Caco-2 (cell line): Measurements from ENCODE around the gene ARHGAP5. TPM values are rescaled to one million over a fixed set of nuclear protein-coding genes. Genes with fewer than 3 reads are reported as not detected.

Experiments used
- BruUV-seq: library from RNA; stranded (reverse); fragments of 400-500 nt; replicated peaks from 2 replicates; lab custom pipeline; 2021; lab: Mats Ljungman, UMichigan
- CTCF ChIA-PET: fragments of 300-600 bp; sonication (Branson Sonifier 250); formaldehyde crosslinking; loops from one replicate; lab custom pipeline; 2022; ENCODE audit warnings: antibody characterized with exemption; lab: Charles Lee
- POLR2A ChIA-PET: fragments of 300-600 bp; sonication (Branson Sonifier 250); formaldehyde crosslinking; loops from one replicate; lab custom pipeline; 2022; ENCODE audit warnings: antibody characterized with exemption; lab: Charles Lee
- DNase-seq, 2 experiments: peaks; one replicate each; pipeline versions ENCODE4 v3.0.0 to v3.0.0-alpha.2; 2020 to 2022
- H3K27me3 ChIP-seq: replicated peaks from 2 replicates; pipeline ENCODE4 v1.6.0; 2011; ENCODE audit warnings: low read length; ENCODE audit not compliant: control insufficient read depth, insufficient read depth
- H3K36me3 ChIP-seq: 2 replicates; pipeline ENCODE4 v1.5.1; 2011; ENCODE audit warnings: low read length; ENCODE audit not compliant: control insufficient read depth, insufficient read depth
- H3K4me1 ChIP-seq: fragments of 250-450 bp; sonication (Bioruptor Pico); 2 replicates; pipeline ENCODE4 v1.5.1; 2020; ENCODE audit warnings: mild to moderate bottlenecking
- H3K4me3 ChIP-seq: 2 replicates; pipeline ENCODE4 v1.5.1; 2011; ENCODE audit warnings: low read depth, mild to moderate bottlenecking, control low read depth, low read length
- H3K9me3 ChIP-seq: fragments of 250-450 bp; sonication (Bioruptor Pico); 2 replicates; pipeline ENCODE4 v1.5.1; 2020; ENCODE audit warnings: mild to moderate bottlenecking, moderate library complexity
- H3K27ac Mint-ChIP-seq: one replicate; pipeline ENCODE4 v1.8.0; 2022; ENCODE audit warnings: mixed read lengths; ENCODE audit not compliant: unreplicated experiment
- H3K27me3 Mint-ChIP-seq: one replicate; pipeline ENCODE4 v1.8.0; 2022; ENCODE audit warnings: mixed read lengths; ENCODE audit not compliant: insufficient read depth, unreplicated experiment
- H3K36me3 Mint-ChIP-seq: one replicate; pipeline ENCODE4 v1.8.0; 2022; ENCODE audit warnings: mild to moderate bottlenecking, mixed read lengths; ENCODE audit not compliant: insufficient read depth, unreplicated experiment
- H3K4me1 Mint-ChIP-seq: one replicate; pipeline ENCODE4 v1.8.0; 2022; ENCODE audit warnings: low read depth, mixed read lengths; ENCODE audit not compliant: unreplicated experiment
- H3K4me3 Mint-ChIP-seq: one replicate; pipeline ENCODE4 v1.8.0; 2022; ENCODE audit warnings: mild to moderate bottlenecking, moderate library complexity, mixed read lengths; ENCODE audit not compliant: unreplicated experiment
- H3K9me3 Mint-ChIP-seq: one replicate; pipeline ENCODE4 v1.8.0; 2022; ENCODE audit warnings: mixed read lengths; ENCODE audit not compliant: unreplicated experiment
- intact Hi-C: fragments of 100-400 bp; cut with micrococcal nuclease; formaldehyde crosslinking; loops from one replicate; pipeline ENCODE4 v1.10.0; 2022; ENCODE audit not compliant: unreplicated experiment
- total RNA-seq: library from RNA; stranded (reverse); gene quantifications from 2 replicates; pipeline ENCODE4 v1.2.3, GENCODE V29; 2022
- TF ChIP-seq, protein P1 (sequence below), 2 experiments: fragments of 200-600 bp in 1 of 2; IDR thresholded peaks; 1 replicate in 1 of 2; 2 replicates in 1 of 2; pipeline versions ENCODE4 v1.5.1 to v1.8.0; 2011 to 2022; ENCODE audit warnings: antibody characterized with exemption in 1 of 2, control low read depth in 1 of 2, inconsistent platforms in 1 of 2, low read depth in 1 of 2, low read length in 1 of 2, mild to moderate bottlenecking in 1 of 2, moderate library complexity in 1 of 2; ENCODE audit not compliant: insufficient read depth in 1 of 2, severe bottlenecking in 1 of 2, unreplicated experiment in 1 of 2

ARHGAP5 gene
- total RNA-seq, 1 experiment from 2014 or later: 165 TPM

DNA sequence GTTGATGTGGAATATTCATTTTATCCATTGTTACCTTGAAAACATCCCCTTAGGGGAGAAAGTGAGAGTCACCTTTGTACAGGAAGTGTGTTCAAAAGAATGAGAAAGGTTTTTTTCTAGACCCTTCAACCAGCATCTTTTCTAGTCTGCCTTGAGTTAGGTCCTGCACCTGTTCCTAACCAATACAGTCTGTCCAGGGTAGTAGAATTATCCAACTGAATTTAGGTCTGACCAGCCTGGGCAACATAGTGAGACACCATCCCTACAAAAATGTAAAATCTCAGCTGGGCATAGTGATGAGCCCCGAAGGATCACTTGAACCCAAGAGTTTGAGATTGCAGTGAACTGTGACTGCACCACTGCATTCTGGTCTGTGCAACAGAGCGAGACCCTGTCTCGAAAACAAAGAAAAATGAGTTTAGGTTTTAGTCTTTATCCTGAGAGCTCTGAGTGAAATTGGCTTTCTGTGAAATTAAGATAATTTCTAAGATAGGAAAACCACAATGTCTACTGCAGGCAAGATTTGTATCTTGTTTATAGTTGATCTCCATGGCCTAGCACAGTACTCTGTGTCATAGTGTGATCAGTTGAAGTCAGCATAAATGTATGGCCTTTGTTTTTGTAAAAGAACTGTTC, 25.2 kb downstream of the ARHGAP5 start:
- DNase-seq: no peak
- CTCF ChIA-PET: no interaction called here
- Histone ChIP-seq H3K27me3 (no peaks in the 10 kb centered on the region), H3K4me3 (no peak overlapping the region), H3K9me3 (no peaks in the 10 kb centered on the region), H3K36me3 (no peaks in the 10 kb centered on the region), H3K4me1 (no peaks in the 10 kb centered on the region)
- POLR2A ChIA-PET: interaction anchor here (0.6 kb wide), 1 partner anchor 24 kb away, joined by 3 read pairs; no protein-coding TSS in a partner anchor
- no TSS peak for BruUV-seq
- intact Hi-C loops: no loop called here
- H3K36me3 Mint-ChIP-seq: peaks cover 34% of the 10 kb centered on the region
- TF ChIP-seq, protein P1, sequence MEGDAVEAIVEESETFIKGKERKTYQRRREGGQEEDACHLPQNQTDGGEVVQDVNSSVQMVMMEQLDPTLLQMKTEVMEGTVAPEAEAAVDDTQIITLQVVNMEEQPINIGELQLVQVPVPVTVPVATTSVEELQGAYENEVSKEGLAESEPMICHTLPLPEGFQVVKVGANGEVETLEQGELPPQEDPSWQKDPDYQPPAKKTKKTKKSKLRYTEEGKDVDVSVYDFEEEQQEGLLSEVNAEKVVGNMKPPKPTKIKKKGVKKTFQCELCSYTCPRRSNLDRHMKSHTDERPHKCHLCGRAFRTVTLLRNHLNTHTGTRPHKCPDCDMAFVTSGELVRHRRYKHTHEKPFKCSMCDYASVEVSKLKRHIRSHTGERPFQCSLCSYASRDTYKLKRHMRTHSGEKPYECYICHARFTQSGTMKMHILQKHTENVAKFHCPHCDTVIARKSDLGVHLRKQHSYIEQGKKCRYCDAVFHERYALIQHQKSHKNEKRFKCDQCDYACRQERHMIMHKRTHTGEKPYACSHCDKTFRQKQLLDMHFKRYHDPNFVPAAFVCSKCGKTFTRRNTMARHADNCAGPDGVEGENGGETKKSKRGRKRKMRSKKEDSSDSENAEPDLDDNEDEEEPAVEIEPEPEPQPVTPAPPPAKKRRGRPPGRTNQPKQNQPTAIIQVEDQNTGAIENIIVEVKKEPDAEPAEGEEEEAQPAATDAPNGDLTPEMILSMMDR (IDR thresholded peaks at IDR 0.05; ENCODE audit: insufficient read depth in 1 of 2, low read depth in 1 of 2, low read length in 1 of 2, severe bottlenecking in 1 of 2, unreplicated experiment in 1 of 2): no peak
- H3K27me3 Mint-ChIP-seq: no peaks in the 10 kb centered on the region
- no peak overlapping the region for H3K27ac Mint-ChIP-seq
- no peak overlapping the region for H3K4me3 Mint-ChIP-seq
- no peaks in the 10 kb centered on the region for H3K4me1 Mint-ChIP-seq
- H3K9me3 Mint-ChIP-seq: no peaks in the 10 kb centered on the region

DNA sequence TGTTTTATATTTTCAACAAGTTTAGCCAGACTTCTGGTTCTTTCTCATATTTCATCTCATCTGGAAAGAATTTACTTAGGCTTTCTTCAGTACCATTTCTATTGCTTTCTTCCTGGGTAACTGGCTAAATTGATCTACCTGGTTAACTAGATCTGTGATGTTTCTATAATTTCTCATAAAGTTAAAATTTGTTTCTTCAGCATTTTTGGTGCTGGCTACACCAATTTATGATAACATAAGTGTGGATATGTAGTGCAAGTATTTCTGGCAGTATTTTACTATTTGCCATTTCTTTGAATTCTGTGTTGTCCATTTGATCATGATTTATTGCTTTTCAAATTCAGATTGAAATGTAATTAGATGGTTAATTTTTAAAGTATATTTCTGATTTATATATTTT, 25.9 kb downstream of the ARHGAP5 start:
- no peaks in the 10 kb centered on the region for H3K4me1 Mint-ChIP-seq
- Histone ChIP-seq H3K4me1 (0 out of 2 replicates have a peak, but pooled peaks cover 4% of the 10 kb centered on the region), H3K36me3 (no peaks in the 10 kb centered on the region), H3K4me3 (no peak overlapping the region), H3K27me3 (no peaks in the 10 kb centered on the region), H3K9me3 (no peaks in the 10 kb centered on the region)
- H3K4me3 Mint-ChIP-seq: no peak overlapping the region
- BruUV-seq: no TSS peak
- ChIA-PET CTCF (no interaction called here), POLR2A (no interaction called here)
- intact Hi-C loops: no loop called here
- H3K27me3 Mint-ChIP-seq: no peaks in the 10 kb centered on the region
- TF ChIP-seq, protein P1 (IDR thresholded peaks at IDR 0.05; ENCODE audit: insufficient read depth in 1 of 2, low read depth in 1 of 2, low read length in 1 of 2, severe bottlenecking in 1 of 2, unreplicated experiment in 1 of 2): no peak
- H3K27ac Mint-ChIP-seq: no peak overlapping the region
- DNase-seq: no peak
- no peaks in the 10 kb centered on the region for H3K9me3 Mint-ChIP-seq
- peaks cover 27% of the 10 kb centered on the region for H3K36me3 Mint-ChIP-seq

DNA sequence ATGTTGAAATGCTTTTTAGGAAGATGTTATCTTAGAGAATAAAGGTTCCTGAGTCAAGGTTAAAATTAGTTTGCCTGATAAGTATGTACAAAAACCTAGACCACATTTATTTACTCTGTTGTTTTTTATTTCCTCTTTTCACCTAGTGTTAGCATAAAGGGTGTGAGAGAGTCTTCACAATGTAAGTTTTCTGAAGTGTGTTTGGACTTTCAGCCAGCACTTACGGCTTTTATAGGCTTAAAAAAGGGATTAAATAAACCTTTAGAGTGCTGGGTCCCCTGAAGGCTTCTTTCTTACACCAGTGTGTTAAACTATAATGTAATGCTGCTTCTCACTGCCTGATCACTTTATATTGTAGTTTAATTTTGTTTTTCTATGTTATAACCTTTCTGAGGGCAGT, 27.2 kb downstream of the ARHGAP5 start:
- ChIA-PET POLR2A (no interaction called here), CTCF (no interaction called here)
- Mint-ChIP-seq H3K4me3 (no peak overlapping the region), H3K9me3 (no peaks in the 10 kb centered on the region), H3K27ac (no peak overlapping the region), H3K4me1 (no peaks in the 10 kb centered on the region), H3K36me3 (peaks cover 20% of the 10 kb centered on the region), H3K27me3 (no peaks in the 10 kb centered on the region)
- no peak for DNase-seq
- Histone ChIP-seq H3K4me3 (no peak overlapping the region), H3K27me3 (no peaks in the 10 kb centered on the region), H3K4me1 (0 out of 2 replicates have a peak, but pooled peaks cover 4% of the 10 kb centered on the region), H3K36me3 (no peaks in the 10 kb centered on the region), H3K9me3 (no peaks in the 10 kb centered on the region)
- no TSS peak for BruUV-seq
- intact Hi-C loops: no loop called here
- TF ChIP-seq, protein P1 (IDR thresholded peaks at IDR 0.05; ENCODE audit: insufficient read depth in 1 of 2, low read depth in 1 of 2, low read length in 1 of 2, severe bottlenecking in 1 of 2, unreplicated experiment in 1 of 2): no peak
